Measurements from ENCODE around the gene IFNAR2. TPM values are rescaled to one million over a fixed set of nuclear protein-coding genes. Genes with fewer than 3 reads are reported as not detected.

IFNAR2 gene
- total and polyA plus RNA-seq, 4 donors: 16.8 to 45.1 (median 28.1) TPM

- no peaks in the 10 kb centered on the region for H3K36me3 ChIP-seq (ENCODE audit: control insufficient read depth in 1 of 2, insufficient read depth in 2 of 2, low read length in 1 of 2)
- WGBS, 2 donors: 82 to 84% methylated on average over 6 of the region's 6 CpGs
- no peak overlapping the region for H3K4me3 ChIP-seq (ENCODE audit: low read length in 2 of 2)
- ATAC-seq (ENCODE audit: low FRiP score) (no peak), DNase-seq (no peak)
- H3K27me3 ChIP-seq (ENCODE audit: control insufficient read depth in 1 of 2, insufficient read depth in 2 of 2, low read length in 1 of 2): no peaks in the 10 kb centered on the region
- H3K27ac ChIP-seq (ENCODE audit: low read depth in 1 of 2, low read length in 2 of 2): no peak overlapping the region
- intact Hi-C loops (cut with DNase I): loop anchor here (2.0 to 10.0 kb wide), 3 partner anchors 246 to 367 kb away; no protein-coding TSS in a partner anchor
- H3K9me3 ChIP-seq (ENCODE audit: control insufficient read depth, low read length): no peaks in the 10 kb centered on the region
- no peaks in the 10 kb centered on the region for H3K4me1 ChIP-seq (ENCODE audit: control insufficient read depth in 1 of 2, insufficient read depth in 2 of 2, low read length in 2 of 2)
Observed at GRCh38 chr21:33199100-33199464, 30.7 kb upstream of the IFNAR2 start.

GRCh38 chr21:33199516-33200217 is 30.1 kb upstream of the IFNAR2 start:
- no peaks in the 10 kb centered on the region for H3K27me3 ChIP-seq (ENCODE audit: control insufficient read depth in 1 of 2, insufficient read depth in 2 of 2, low read length in 1 of 2)
- H3K36me3 ChIP-seq (ENCODE audit: control insufficient read depth in 1 of 2, insufficient read depth in 2 of 2, low read length in 1 of 2): no peaks in the 10 kb centered on the region
- ATAC-seq (ENCODE audit: low FRiP score) (peak; percentile 91), DNase-seq (peak in 1 of 2 donors; percentile 85)
- intact Hi-C loops (cut with DNase I): loop anchor here (2.0 to 10.0 kb wide), 6 partner anchors 163 to 367 kb away; no protein-coding TSS in a partner anchor
- WGBS, 2 donors: 14 to 19% methylated on average over 8 of the region's 8 CpGs
- H3K27ac ChIP-seq (ENCODE audit: low read depth in 1 of 2, low read length in 2 of 2): no peak overlapping the region
- no peaks in the 10 kb centered on the region for H3K4me1 ChIP-seq (ENCODE audit: control insufficient read depth in 1 of 2, insufficient read depth in 2 of 2, low read length in 2 of 2)
- no peaks in the 10 kb centered on the region for H3K9me3 ChIP-seq (ENCODE audit: control insufficient read depth, low read length)
- H3K4me3 ChIP-seq (ENCODE audit: low read length in 2 of 2): no peak overlapping the region

DNA sequence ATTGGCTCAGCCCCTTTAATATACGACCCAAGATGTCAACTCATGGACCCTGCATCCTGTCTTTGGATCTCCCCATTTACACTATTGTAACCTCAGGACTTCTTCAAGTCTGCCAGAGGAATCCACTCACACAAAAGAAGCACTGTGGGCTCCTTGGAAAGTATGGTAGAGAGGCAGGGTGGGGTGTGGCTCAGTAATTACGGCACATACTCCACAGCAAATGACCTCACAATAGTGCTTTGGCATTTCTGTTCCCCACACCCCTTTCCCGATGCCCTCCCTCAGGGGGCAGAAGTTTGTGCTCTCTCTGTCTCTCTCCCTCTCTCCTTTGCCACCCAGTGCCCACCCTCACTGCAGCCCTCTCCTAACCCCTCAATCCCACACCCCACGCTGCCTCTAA is 27.8 kb upstream of the IFNAR2 start:
- DNase-seq: no peak
- 81 to 83% methylated on average over 4 of the region's 4 CpGs for WGBS, 2 donors
- no peaks in the 10 kb centered on the region for H3K9me3 ChIP-seq (ENCODE audit: control insufficient read depth, low read length)

DNA sequence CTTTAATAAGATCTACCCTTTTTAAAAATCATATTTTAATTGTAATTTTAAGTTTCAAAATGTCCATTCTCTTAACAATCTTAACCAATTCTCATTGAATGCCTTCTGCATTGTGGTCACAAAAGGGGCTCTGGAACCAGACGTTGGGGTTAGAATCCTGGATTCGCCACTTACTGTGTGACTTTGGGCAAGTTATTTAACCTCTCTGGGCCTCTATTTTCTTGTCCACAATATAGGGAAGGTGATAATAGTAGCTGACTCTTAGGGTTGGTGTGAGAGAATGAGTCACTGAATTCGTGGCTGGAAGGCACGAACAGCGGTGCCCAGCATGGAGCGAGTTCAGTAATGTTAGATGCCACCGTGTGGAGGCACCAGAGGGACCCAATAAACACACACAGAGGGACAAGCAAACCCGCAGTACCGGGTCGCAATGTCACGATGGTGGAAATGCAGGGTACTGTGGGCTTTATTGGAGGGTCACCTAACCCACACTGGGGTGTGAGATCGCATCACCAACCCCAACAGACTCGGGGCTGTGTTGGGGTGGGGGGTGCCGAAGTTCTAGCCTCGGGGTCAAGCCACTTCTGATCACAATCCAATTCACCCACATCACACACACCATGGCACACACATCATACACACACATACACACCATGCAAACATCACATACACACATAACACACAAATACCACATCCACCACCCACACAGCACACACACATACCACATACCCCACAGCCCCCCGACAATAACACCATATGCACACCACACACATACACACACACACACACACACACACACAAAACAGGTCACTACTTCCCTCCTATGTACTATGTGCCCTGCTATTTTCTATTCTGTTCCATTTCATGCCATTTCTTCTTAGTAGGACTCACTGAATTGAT is 27.0 kb upstream of the IFNAR2 start:
- H3K36me3 ChIP-seq (ENCODE audit: control insufficient read depth in 1 of 2, insufficient read depth in 2 of 2, low read length in 1 of 2): no peaks in the 10 kb centered on the region
- DNase-seq (no peak), ATAC-seq (ENCODE audit: low FRiP score) (no peak)
- H3K4me1 ChIP-seq (ENCODE audit: control insufficient read depth in 1 of 2, insufficient read depth in 2 of 2, low read length in 2 of 2): no peaks in the 10 kb centered on the region
- H3K4me3 ChIP-seq (ENCODE audit: low read length in 2 of 2): no peak overlapping the region
- whole genome bisulfite sequencing, 2 donors: 89 to 90% methylated on average over 16 of the region's 16 CpGs
- H3K27ac ChIP-seq (ENCODE audit: low read depth in 1 of 2, low read length in 2 of 2): no peak overlapping the region
- intact Hi-C loops (cut with DNase I): loop anchor here in 1 of 2 donors (5.0 kb wide), 3 partner anchors 160 to 240 kb away; no protein-coding TSS in a partner anchor
- H3K9me3 ChIP-seq (ENCODE audit: control insufficient read depth, low read length): no peaks in the 10 kb centered on the region
- H3K27me3 ChIP-seq (ENCODE audit: control insufficient read depth in 1 of 2, insufficient read depth in 2 of 2, low read length in 1 of 2): no peaks in the 10 kb centered on the region

More for the DNA sequence above, 27.8 kb upstream of the IFNAR2 start:
- Histone ChIP-seq H3K36me3 (ENCODE audit: control insufficient read depth in 1 of 2, insufficient read depth in 2 of 2, low read length in 1 of 2) (no peaks in the 10 kb centered on the region), H3K4me1 (ENCODE audit: control insufficient read depth in 1 of 2, insufficient read depth in 2 of 2, low read length in 2 of 2) (no peaks in the 10 kb centered on the region), H3K27me3 (ENCODE audit: control insufficient read depth in 1 of 2, insufficient read depth in 2 of 2, low read length in 1 of 2) (no peaks in the 10 kb centered on the region), H3K4me3 (ENCODE audit: low read length in 2 of 2) (no peak overlapping the region), H3K27ac (ENCODE audit: low read depth in 1 of 2, low read length in 2 of 2) (no peak overlapping the region)
- intact Hi-C loops (cut with DNase I): loop anchor here in 1 of 2 donors (5.0 kb wide), 3 partner anchors 160 to 240 kb away; no protein-coding TSS in a partner anchor
- no peak for ATAC-seq (ENCODE audit: low FRiP score)

GRCh38 chr21:33203371-33203724 is 26.4 kb upstream of the IFNAR2 start:
- Histone ChIP-seq H3K36me3 (ENCODE audit: control insufficient read depth in 1 of 2, insufficient read depth in 2 of 2, low read length in 1 of 2) (no peaks in the 10 kb centered on the region), H3K4me1 (ENCODE audit: control insufficient read depth in 1 of 2, insufficient read depth in 2 of 2, low read length in 2 of 2) (no peaks in the 10 kb centered on the region), H3K9me3 (ENCODE audit: control insufficient read depth, low read length) (no peaks in the 10 kb centered on the region), H3K27me3 (ENCODE audit: control insufficient read depth in 1 of 2, insufficient read depth in 2 of 2, low read length in 1 of 2) (no peaks in the 10 kb centered on the region), H3K4me3 (ENCODE audit: low read length in 2 of 2) (no peak overlapping the region), H3K27ac (ENCODE audit: low read depth in 1 of 2, low read length in 2 of 2) (no peak overlapping the region)
- ATAC-seq (ENCODE audit: low FRiP score) (no peak), DNase-seq (no peak)
- intact Hi-C loops (cut with DNase I): loop anchor here in 1 of 2 donors (5.0 kb wide), 3 partner anchors 159 to 239 kb away; no protein-coding TSS in a partner anchor
- whole genome bisulfite sequencing, 2 donors: 83 to 84% methylated on average over 5 of the region's 5 CpGs

GRCh38 chr21:33205476-33205875 is 24.3 kb upstream of the IFNAR2 start:
- no peaks in the 10 kb centered on the region for H3K27me3 ChIP-seq (ENCODE audit: control insufficient read depth in 1 of 2, insufficient read depth in 2 of 2, low read length in 1 of 2)
- H3K9me3 ChIP-seq (ENCODE audit: control insufficient read depth, low read length): no peaks in the 10 kb centered on the region
- 87 to 93% methylated on average over 5 of the region's 5 CpGs for WGBS, 2 donors
- intact Hi-C loops (cut with DNase I): no loop called here
- no peak for ATAC-seq (ENCODE audit: low FRiP score)
- DNase-seq: no peak
- H3K27ac ChIP-seq (ENCODE audit: low read depth in 1 of 2, low read length in 2 of 2): no peak overlapping the region
- no peak overlapping the region for H3K4me3 ChIP-seq (ENCODE audit: low read length in 2 of 2)
- no peaks in the 10 kb centered on the region for H3K36me3 ChIP-seq (ENCODE audit: control insufficient read depth in 1 of 2, insufficient read depth in 2 of 2, low read length in 1 of 2)
- H3K4me1 ChIP-seq (ENCODE audit: control insufficient read depth in 1 of 2, insufficient read depth in 2 of 2, low read length in 2 of 2): no peaks in the 10 kb centered on the region

DNA sequence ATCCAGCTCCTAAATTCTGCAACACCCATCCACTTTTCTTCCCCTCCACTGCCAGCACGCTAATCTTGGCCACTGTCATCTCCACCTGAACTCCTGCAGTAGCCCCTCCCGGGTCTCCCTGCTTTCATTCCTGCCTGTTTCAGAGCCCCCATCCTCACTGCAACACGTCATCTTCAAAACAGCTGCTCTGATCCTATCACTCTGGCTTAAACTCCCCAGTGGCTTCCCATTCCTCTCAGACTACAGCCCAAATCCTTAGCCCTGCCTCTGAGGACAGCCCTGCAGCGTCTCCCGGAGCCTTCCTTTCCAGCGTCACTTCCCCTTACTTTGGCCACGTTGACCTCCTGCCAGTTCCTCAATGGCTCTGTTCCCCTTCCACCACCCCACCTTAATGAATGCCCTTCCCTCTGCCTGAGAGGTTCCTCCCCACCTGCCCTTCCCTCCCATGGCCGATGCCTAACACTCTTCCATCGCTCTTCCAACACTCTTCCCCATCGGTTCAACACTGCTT is 22.9 kb upstream of the IFNAR2 start:
- Histone ChIP-seq H3K36me3 (ENCODE audit: control insufficient read depth in 1 of 2, insufficient read depth in 2 of 2, low read length in 1 of 2) (no peaks in the 10 kb centered on the region), H3K27me3 (ENCODE audit: control insufficient read depth in 1 of 2, insufficient read depth in 2 of 2, low read length in 1 of 2) (no peaks in the 10 kb centered on the region), H3K9me3 (ENCODE audit: control insufficient read depth, low read length) (no peaks in the 10 kb centered on the region), H3K4me3 (ENCODE audit: low read length in 2 of 2) (no peak overlapping the region), H3K4me1 (ENCODE audit: control insufficient read depth in 1 of 2, insufficient read depth in 2 of 2, low read length in 2 of 2) (no peaks in the 10 kb centered on the region), H3K27ac (ENCODE audit: low read depth in 1 of 2, low read length in 2 of 2) (no peak overlapping the region)
- intact Hi-C loops (cut with DNase I): no loop called here
- WGBS, 2 donors: 79 to 88% methylated on average over 10 of the region's 10 CpGs
- ATAC-seq (ENCODE audit: low FRiP score): no peak
- no peak for DNase-seq

DNA sequence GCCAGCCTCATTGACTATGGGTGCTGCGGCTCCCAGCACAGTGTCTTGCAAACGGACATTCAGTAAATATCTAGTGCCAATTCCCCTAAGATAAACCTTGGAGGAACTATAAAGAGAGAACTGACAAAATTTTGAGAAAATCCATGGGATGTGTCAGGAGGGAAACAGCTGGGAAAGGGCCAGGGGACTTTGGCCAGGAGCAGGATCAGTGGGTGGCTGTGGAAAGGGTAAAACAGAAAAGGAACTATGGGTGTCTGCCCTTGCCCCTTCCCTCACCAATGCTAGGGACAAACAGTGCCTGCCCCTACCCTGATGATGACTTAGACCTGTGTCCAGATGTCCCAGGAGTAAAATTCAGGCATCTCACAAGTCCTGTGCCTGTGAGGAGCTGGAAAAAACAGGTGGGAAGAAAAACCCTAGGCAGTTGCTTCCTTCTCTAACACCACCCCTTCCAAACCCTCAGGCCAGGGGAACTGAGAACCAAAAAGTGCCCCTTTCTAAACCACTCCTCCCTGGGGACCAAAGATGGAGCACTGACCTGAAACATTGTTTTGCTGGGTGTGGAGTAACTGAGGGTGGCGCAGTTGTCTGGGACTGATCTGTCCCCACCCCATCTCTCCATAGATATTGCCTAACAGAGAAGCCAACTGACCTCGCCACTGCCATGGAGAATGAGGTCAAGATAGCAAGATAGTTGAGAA is 22.1 kb upstream of the IFNAR2 start:
- H3K4me1 ChIP-seq (ENCODE audit: control insufficient read depth in 1 of 2, insufficient read depth in 2 of 2, low read length in 2 of 2): no peaks in the 10 kb centered on the region
- H3K4me3 ChIP-seq (ENCODE audit: low read length in 2 of 2): no peak overlapping the region
- intact Hi-C loops (cut with DNase I): no loop called here
- no peaks in the 10 kb centered on the region for H3K36me3 ChIP-seq (ENCODE audit: control insufficient read depth in 1 of 2, insufficient read depth in 2 of 2, low read length in 1 of 2)
- no peak overlapping the region for H3K27ac ChIP-seq (ENCODE audit: low read depth in 1 of 2, low read length in 2 of 2)
- DNase-seq (no peak), ATAC-seq (ENCODE audit: low FRiP score) (no peak)
- WGBS, 2 donors: 87% methylated on average over 4 of the region's 4 CpGs
- no peaks in the 10 kb centered on the region for H3K9me3 ChIP-seq (ENCODE audit: control insufficient read depth, low read length)
- no peaks in the 10 kb centered on the region for H3K27me3 ChIP-seq (ENCODE audit: control insufficient read depth in 1 of 2, insufficient read depth in 2 of 2, low read length in 1 of 2)
